GM20431 (cell line): ENCODE measurements around the gene PLXND1.
"Not testable (repeated sequence)": the region's sequence is repeated elsewhere in the genome, so short reads cannot be mapped to it uniquely, and the experiment has no call there.

Experiments
- in situ Hi-C: fragments of 300-500 bp; cut with MseI, MboI; formaldehyde crosslinking; loops from one replicate; pipeline ENCODE4 v1.15.0; 2020; ENCODE audit warnings: low sequenced_read_pairs; ENCODE audit not compliant: unreplicated experiment

Gene PLXND1

GRCh38 chr3:129518581-129518980, 87.9 kb downstream of the PLXND1 start:
- in situ Hi-C loops: no loop called here

- in situ Hi-C loops: no loop called here
Measured at GRCh38 chr3:129518038-129518561, 88.4 kb downstream of the PLXND1 start.

- in situ Hi-C loops: no loop called here
Measured at GRCh38 chr3:129517516-129517915, 89.0 kb downstream of the PLXND1 start.

GRCh38 chr3:129515821-129516432, 90.5 kb downstream of the PLXND1 start:
- in situ Hi-C loops: not testable (repeated sequence)

GRCh38 chr3:129515108-129515820, 91.2 kb downstream of the PLXND1 start:
- in situ Hi-C loops: not testable (repeated sequence)

- in situ Hi-C loops: no loop called here
Measured at GRCh38 chr3:129514563-129514962, 91.9 kb downstream of the PLXND1 start.

GRCh38 chr3:129514110-129514509, 92.4 kb downstream of the PLXND1 start:
- in situ Hi-C loops: no loop called here

GRCh38 chr3:129513705-129514104, 92.8 kb downstream of the PLXND1 start:
- in situ Hi-C loops: no loop called here

- in situ Hi-C loops: no loop called here
Measured at GRCh38 chr3:129512595-129512994, 93.9 kb downstream of the PLXND1 start.

- in situ Hi-C loops: no loop called here
Measured at GRCh38 chr3:129507181-129507831, 99.2 kb downstream of the PLXND1 start.

GRCh38 chr3:129506231-129506742, 100.2 kb downstream of the PLXND1 start:
- in situ Hi-C loops: no loop called here

- in situ Hi-C loops: no loop called here
Measured at GRCh38 chr3:129505341-129505740, 101.1 kb downstream of the PLXND1 start.
